GM23338 (cell line): Measurements from ENCODE around the gene SLC16A7. TPM values are rescaled to one million over a fixed set of nuclear protein-coding genes. Genes with fewer than 3 reads are reported as not detected.

Experiments
- ATAC-seq: fragments of 200-7000 bp; cut with Tn5 transposase; 3 replicates; pipeline ENCODE4 v1.9.1; 2020
- DNase-seq: peaks from one replicate; pipeline ENCODE4 v3.0.0-alpha.2; 2015; ENCODE audit warnings: low spot score
- H2AFZ ChIP-seq: fragments of 200-600 bp; sonication (generic); 2 replicates; pipeline ENCODE4 v1.8.0; 2016; ENCODE audit warnings: antibody characterized with exemption, mild to moderate bottlenecking, moderate library complexity
- H3F3A ChIP-seq: fragments of 200-600 bp; sonication (generic); replicated peaks from 2 replicates; pipeline ENCODE4 v1.8.0; 2017; ENCODE audit warnings: antibody characterized with exemption, mixed run types, low read depth
- H3K27ac ChIP-seq: fragments of 200-600 bp; sonication (generic); 2 replicates; pipeline ENCODE4 v1.6.1; 2016; ENCODE audit warnings: low read depth
- H3K27me3 ChIP-seq: fragments of 200-600 bp; sonication (generic); 2 replicates; pipeline ENCODE4 v1.8.0; 2016; ENCODE audit warnings: mild to moderate bottlenecking, mixed run types, moderate library complexity; ENCODE audit not compliant: insufficient read depth
- H3K36me3 ChIP-seq: fragments of 200-600 bp; sonication (generic); 2 replicates; pipeline ENCODE4 v1.8.0; 2016; ENCODE audit warnings: mild to moderate bottlenecking; ENCODE audit not compliant: insufficient read depth
- H3K4me1 ChIP-seq: fragments of 200-600 bp; sonication (generic); 2 replicates; pipeline ENCODE4 v1.8.0; 2016; ENCODE audit warnings: mild to moderate bottlenecking, moderate library complexity; ENCODE audit not compliant: insufficient read depth
- H3K4me2 ChIP-seq: fragments of 200-600 bp; sonication (generic); 2 replicates; pipeline ENCODE4 v1.7.1; 2017; ENCODE audit warnings: mixed run types
- H3K4me3 ChIP-seq: fragments of 200-600 bp; sonication (generic); 2 replicates; pipeline ENCODE4 v1.6.1; 2016; ENCODE audit warnings: mixed run types
- H3K79me2 ChIP-seq: fragments of 200-600 bp; sonication (generic); replicated peaks from 2 replicates; pipeline ENCODE4 v1.8.0; 2017; ENCODE audit warnings: mild to moderate bottlenecking; ENCODE audit not compliant: insufficient read depth
- H3K9me2 ChIP-seq: fragments of 200-600 bp; sonication (generic); 2 replicates; pipeline ENCODE4 v1.8.0; 2017; ENCODE audit not compliant: insufficient read depth
- H4K20me1 ChIP-seq: fragments of 200-600 bp; sonication (generic); replicated peaks from 2 replicates; pipeline ENCODE4 v1.8.0; 2017; ENCODE audit warnings: mild to moderate bottlenecking; ENCODE audit not compliant: insufficient read depth
- H3K27ac Mint-ChIP-seq: 2 replicates; pipeline ENCODE4 v1.8.0; 2020; ENCODE audit warnings: inconsistent platforms, mild to moderate bottlenecking, moderate library complexity, mixed read lengths
- H3K27me3 Mint-ChIP-seq: 3 replicates; pipeline ENCODE4 v1.8.0; 2022; ENCODE audit warnings: low read depth, mild to moderate bottlenecking, moderate library complexity, mixed read lengths, inconsistent platforms; ENCODE audit not compliant: insufficient read depth, poor library complexity
- H3K36me3 Mint-ChIP-seq: 3 replicates; pipeline ENCODE4 v1.8.0; 2021; ENCODE audit warnings: low read depth, mild to moderate bottlenecking, inconsistent platforms, moderate library complexity, mixed read lengths
- H3K4me1 Mint-ChIP-seq: 3 replicates; pipeline ENCODE4 v1.8.0; 2020; ENCODE audit warnings: mild to moderate bottlenecking, inconsistent platforms, mixed read lengths
- H3K4me3 Mint-ChIP-seq: 3 replicates; pipeline ENCODE4 v1.8.0; 2021; ENCODE audit warnings: moderate library complexity, mild to moderate bottlenecking, inconsistent platforms, mixed read lengths
- H3K9me3 Mint-ChIP-seq: 3 replicates; pipeline ENCODE4 v1.8.0; 2020; ENCODE audit warnings: moderate library complexity, mild to moderate bottlenecking, inconsistent platforms, mixed read lengths
- CREB1 ChIP-seq: fragments of 250-450 bp; sonication (Bioruptor Pico); IDR thresholded peaks from 2 replicates; pipeline ENCODE4 v1.5.0; 2020; ENCODE audit warnings: low read depth, mild to moderate bottlenecking, moderate library complexity
- CTCF ChIP-seq, 2 experiments: fragments of 200-600 bp in 1 of 2; sonication (generic) in 1 of 2; conservative IDR thresholded peaks; 2 replicates each; pipeline versions ENCODE4 v1.5.1 to v1.6.1; 2016 to 2017; ENCODE audit warnings: antibody characterized with exemption in 2 of 2, low read depth in 2 of 2, mild to moderate bottlenecking in 2 of 2, moderate library complexity in 1 of 2
- EZH2 ChIP-seq: fragments of 200-600 bp; sonication (generic); IDR thresholded peaks from one replicate; pipeline ENCODE4 v1.8.0; 2017; ENCODE audit warnings: antibody characterized with exemption, mild to moderate bottlenecking, low read depth; ENCODE audit not compliant: unreplicated experiment
- EZH2phosphoT487 ChIP-seq: fragments of 200-600 bp; sonication (generic); IDR thresholded peaks from one replicate; pipeline ENCODE4 v1.8.1; 2018; ENCODE audit warnings: antibody characterized with exemption; ENCODE audit not compliant: unreplicated experiment
- JUNB ChIP-seq: IDR thresholded peaks from one replicate; pipeline ENCODE4 v1.6.1; 2016; ENCODE audit warnings: antibody characterized with exemption; ENCODE audit not compliant: unreplicated experiment
- NANOG ChIP-seq: IDR thresholded peaks from 2 replicates; pipeline ENCODE4 v1.6.1; 2016; ENCODE audit warnings: antibody characterized with exemption, borderline replicate concordance
- POLR2AphosphoS5 ChIP-seq: IDR thresholded peaks from 2 replicates; pipeline ENCODE4 v1.6.1; 2016; ENCODE audit warnings: antibody characterized with exemption, low read depth
- STAT1 ChIP-seq: IDR thresholded peaks from one replicate; pipeline ENCODE4 v1.6.1; 2016; ENCODE audit warnings: antibody characterized with exemption; ENCODE audit not compliant: unreplicated experiment
- ZNF114 ChIP-seq: fragments of 250-450 bp; sonication (Bioruptor Pico); IDR thresholded peaks from 2 replicates; pipeline ENCODE4 v1.5.0; 2020; ENCODE audit warnings: mild to moderate bottlenecking, moderate library complexity
- ZNF331 ChIP-seq: fragments of 250-450 bp; sonication (Bioruptor Pico); IDR thresholded peaks from 2 replicates; pipeline ENCODE4 v1.5.0; 2020; ENCODE audit warnings: low read depth, mild to moderate bottlenecking, moderate library complexity
- polyA plus RNA-seq: library from polyadenylated mRNA; unstranded; fragments of >200 nt; fragmentation: Nextera tagmentation; extraction: Ambion mirVana; gene quantifications from 2 replicates; pipeline ENCODE4 v1.2.1, GENCODE V29; 2016
- total RNA-seq: library from RNA; depleted of rRNA; stranded (reverse); fragments of >200 nt; shearing (Covaris generic); gene quantifications from 2 replicates; pipeline ENCODE4 v1.2.3, GENCODE V29; 2014
- TF ChIP-seq, protein P1 (sequence below): IDR thresholded peaks from one replicate; pipeline ENCODE4 v1.6.1; 2018; ENCODE audit warnings: antibody characterized with exemption; ENCODE audit not compliant: unreplicated experiment
- TF ChIP-seq, protein P2 (sequence below): fragments of 250-450 bp; sonication (Bioruptor Pico); IDR thresholded peaks from 2 replicates; pipeline ENCODE4 v1.5.0; 2020; ENCODE audit warnings: mild to moderate bottlenecking, moderate library complexity

Gene SLC16A7
- total and polyA plus RNA-seq, 2 experiments from 2014 or later = 2.8 to 4.3 TPM

DNA sequence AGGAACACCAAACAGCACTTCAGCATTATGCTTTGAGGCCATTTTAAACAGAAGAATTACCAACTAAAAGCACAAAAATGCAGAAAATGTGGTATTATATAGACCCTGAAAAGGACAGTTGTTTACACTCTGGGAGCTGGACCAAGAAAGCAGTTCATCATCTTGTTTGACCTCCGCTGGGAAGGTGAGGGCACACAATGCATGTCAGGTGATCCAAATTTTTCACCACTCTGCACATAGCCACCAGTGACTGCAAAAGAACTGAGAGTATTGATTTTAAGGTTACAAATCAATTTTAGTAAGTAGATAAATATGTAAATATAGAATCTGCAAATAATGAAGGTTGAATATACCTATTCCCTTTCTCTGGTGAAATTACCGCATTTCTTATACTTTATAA lies 119.6 kb downstream of the SLC16A7 start:
- H3K4me1 Mint-ChIP-seq = no peaks in the 10 kb centered on the region
- no peaks in the 10 kb centered on the region for H3K4me1 ChIP-seq
- ATAC-seq (no peak), DNase-seq (no peak)
- no peaks in the 10 kb centered on the region for H3K79me2 ChIP-seq
- H3K4me3 Mint-ChIP-seq = no peak overlapping the region
- no peaks in the 10 kb centered on the region for H3K9me3 Mint-ChIP-seq
- H3K4me3 ChIP-seq = no peak overlapping the region
- no peaks in the 10 kb centered on the region for H3K36me3 ChIP-seq
- no peaks in the 10 kb centered on the region for H4K20me1 ChIP-seq
- H3K27ac Mint-ChIP-seq = no peak overlapping the region
- TF ChIP-seq, protein P1, sequence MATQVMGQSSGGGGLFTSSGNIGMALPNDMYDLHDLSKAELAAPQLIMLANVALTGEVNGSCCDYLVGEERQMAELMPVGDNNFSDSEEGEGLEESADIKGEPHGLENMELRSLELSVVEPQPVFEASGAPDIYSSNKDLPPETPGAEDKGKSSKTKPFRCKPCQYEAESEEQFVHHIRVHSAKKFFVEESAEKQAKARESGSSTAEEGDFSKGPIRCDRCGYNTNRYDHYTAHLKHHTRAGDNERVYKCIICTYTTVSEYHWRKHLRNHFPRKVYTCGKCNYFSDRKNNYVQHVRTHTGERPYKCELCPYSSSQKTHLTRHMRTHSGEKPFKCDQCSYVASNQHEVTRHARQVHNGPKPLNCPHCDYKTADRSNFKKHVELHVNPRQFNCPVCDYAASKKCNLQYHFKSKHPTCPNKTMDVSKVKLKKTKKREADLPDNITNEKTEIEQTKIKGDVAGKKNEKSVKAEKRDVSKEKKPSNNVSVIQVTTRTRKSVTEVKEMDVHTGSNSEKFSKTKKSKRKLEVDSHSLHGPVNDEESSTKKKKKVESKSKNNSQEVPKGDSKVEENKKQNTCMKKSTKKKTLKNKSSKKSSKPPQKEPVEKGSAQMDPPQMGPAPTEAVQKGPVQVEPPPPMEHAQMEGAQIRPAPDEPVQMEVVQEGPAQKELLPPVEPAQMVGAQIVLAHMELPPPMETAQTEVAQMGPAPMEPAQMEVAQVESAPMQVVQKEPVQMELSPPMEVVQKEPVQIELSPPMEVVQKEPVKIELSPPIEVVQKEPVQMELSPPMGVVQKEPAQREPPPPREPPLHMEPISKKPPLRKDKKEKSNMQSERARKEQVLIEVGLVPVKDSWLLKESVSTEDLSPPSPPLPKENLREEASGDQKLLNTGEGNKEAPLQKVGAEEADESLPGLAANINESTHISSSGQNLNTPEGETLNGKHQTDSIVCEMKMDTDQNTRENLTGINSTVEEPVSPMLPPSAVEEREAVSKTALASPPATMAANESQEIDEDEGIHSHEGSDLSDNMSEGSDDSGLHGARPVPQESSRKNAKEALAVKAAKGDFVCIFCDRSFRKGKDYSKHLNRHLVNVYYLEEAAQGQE = no peak
- TF ChIP-seq CTCF (conservative IDR thresholded peaks at IDR 0.05; ENCODE audit: low read depth in 2 of 2) (no peak), ZNF114 (no peak), EZH2phosphoT487 (no peak), EZH2 (no peak), ZNF331 (CRISPR knock-in tag) (no peak), CREB1 (CRISPR knock-in tag) (no peak), STAT1 (no peak), NANOG (no peak), JUNB (no peak), POLR2AphosphoS5 (no peak)
- TF ChIP-seq, protein P2, sequence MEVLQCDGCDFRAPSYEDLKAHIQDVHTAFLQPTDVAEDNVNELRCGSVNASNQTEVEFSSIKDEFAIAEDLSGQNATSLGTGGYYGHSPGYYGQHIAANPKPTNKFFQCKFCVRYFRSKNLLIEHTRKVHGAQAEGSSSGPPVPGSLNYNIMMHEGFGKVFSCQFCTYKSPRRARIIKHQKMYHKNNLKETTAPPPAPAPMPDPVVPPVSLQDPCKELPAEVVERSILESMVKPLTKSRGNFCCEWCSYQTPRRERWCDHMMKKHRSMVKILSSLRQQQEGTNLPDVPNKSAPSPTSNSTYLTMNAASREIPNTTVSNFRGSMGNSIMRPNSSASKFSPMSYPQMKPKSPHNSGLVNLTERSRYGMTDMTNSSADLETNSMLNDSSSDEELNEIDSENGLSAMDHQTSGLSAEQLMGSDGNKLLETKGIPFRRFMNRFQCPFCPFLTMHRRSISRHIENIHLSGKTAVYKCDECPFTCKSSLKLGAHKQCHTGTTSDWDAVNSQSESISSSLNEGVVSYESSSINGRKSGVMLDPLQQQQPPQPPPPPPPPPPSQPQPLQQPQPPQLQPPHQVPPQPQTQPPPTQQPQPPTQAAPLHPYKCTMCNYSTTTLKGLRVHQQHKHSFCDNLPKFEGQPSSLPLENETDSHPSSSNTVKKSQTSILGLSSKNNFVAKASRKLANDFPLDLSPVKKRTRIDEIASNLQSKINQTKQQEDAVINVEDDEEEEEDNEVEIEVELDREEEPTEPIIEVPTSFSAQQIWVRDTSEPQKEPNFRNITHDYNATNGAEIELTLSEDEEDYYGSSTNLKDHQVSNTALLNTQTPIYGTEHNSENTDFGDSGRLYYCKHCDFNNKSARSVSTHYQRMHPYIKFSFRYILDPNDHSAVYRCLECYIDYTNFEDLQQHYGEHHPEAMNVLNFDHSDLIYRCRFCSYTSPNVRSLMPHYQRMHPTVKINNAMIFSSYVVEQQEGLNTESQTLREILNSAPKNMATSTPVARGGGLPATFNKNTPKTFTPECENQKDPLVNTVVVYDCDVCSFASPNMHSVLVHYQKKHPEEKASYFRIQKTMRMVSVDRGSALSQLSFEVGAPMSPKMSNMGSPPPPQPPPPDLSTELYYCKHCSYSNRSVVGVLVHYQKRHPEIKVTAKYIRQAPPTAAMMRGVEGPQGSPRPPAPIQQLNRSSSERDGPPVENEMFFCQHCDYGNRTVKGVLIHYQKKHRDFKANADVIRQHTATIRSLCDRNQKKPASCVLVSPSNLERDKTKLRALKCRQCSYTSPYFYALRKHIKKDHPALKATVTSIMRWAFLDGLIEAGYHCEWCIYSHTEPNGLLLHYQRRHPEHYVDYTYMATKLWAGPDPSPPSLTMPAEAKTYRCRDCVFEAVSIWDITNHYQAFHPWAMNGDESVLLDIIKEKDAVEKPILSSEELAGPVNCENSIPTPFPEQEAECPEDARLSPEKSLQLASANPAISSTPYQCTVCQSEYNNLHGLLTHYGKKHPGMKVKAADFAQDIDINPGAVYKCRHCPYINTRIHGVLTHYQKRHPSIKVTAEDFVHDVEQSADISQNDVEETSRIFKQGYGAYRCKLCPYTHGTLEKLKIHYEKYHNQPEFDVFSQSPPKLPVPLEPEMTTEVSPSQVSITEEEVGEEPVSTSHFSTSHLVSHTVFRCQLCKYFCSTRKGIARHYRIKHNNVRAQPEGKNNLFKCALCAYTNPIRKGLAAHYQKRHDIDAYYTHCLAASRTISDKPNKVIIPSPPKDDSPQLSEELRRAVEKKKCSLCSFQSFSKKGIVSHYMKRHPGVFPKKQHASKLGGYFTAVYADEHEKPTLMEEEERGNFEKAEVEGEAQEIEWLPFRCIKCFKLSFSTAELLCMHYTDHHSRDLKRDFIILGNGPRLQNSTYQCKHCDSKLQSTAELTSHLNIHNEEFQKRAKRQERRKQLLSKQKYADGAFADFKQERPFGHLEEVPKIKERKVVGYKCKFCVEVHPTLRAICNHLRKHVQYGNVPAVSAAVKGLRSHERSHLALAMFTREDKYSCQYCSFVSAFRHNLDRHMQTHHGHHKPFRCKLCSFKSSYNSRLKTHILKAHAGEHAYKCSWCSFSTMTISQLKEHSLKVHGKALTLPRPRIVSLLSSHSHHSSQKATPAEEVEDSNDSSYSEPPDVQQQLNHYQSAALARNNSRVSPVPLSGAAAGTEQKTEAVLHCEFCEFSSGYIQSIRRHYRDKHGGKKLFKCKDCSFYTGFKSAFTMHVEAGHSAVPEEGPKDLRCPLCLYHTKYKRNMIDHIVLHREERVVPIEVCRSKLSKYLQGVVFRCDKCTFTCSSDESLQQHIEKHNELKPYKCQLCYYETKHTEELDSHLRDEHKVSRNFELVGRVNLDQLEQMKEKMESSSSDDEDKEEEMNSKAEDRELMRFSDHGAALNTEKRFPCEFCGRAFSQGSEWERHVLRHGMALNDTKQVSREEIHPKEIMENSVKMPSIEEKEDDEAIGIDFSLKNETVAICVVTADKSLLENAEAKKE (CRISPR knock-in tag) = no peak
- H3K9me2 ChIP-seq = no peaks in the 10 kb centered on the region
- H3K36me3 Mint-ChIP-seq = no peaks in the 10 kb centered on the region; the same call in 2 of the 3 replicates
- no peak overlapping the region for H3K27ac ChIP-seq
- no peaks in the 10 kb centered on the region for H3K27me3 ChIP-seq
- H3K27me3 Mint-ChIP-seq = no peaks in the 10 kb centered on the region
- no peak overlapping the region for H3K4me2 ChIP-seq
- H2AFZ ChIP-seq = no peak overlapping the region
- H3F3A ChIP-seq = no peaks in the 10 kb centered on the region
